Neural progenitor cell (in vitro differentiated cells): ENCODE results near the gene ITPR1. TPM values are rescaled to one million over a fixed set of nuclear protein-coding genes. Genes with fewer than 3 reads are reported as not detected.

ENCODE experiments used
- DNase-seq: peaks from one replicate; pipeline ENCODE4 v3.0.0-alpha.2; 2016; ENCODE audit warnings: low spot score
- H2AFZ ChIP-seq: fragments of 200-600 bp; sonication (generic); replicated peaks from 2 replicates; pipeline ENCODE4 v1.6.1; 2016; ENCODE audit warnings: antibody characterized with exemption
- H3F3A ChIP-seq: fragments of 200-600 bp; sonication (generic); 2 replicates; pipeline ENCODE4 v1.6.1; 2016; ENCODE audit warnings: antibody characterized with exemption, low read depth
- H3K27ac ChIP-seq: fragments of 200-600 bp; sonication (generic); 2 replicates; pipeline ENCODE4 v1.5.1; 2016; ENCODE audit warnings: mild to moderate bottlenecking
- H3K27me3 ChIP-seq: fragments of 200-600 bp; sonication (generic); 2 replicates; pipeline ENCODE4 v1.6.1; 2016; ENCODE audit warnings: mild to moderate bottlenecking, moderate library complexity
- H3K36me3 ChIP-seq: fragments of 200-600 bp; sonication (generic); 2 replicates; pipeline ENCODE4 v1.5.1; 2016
- H3K4me1 ChIP-seq: fragments of 200-600 bp; sonication (generic); 2 replicates; pipeline ENCODE4 v1.6.1; 2016; ENCODE audit warnings: mixed run types
- H3K4me2 ChIP-seq: fragments of 200-600 bp; sonication (generic); 2 replicates; pipeline ENCODE4 v1.6.1; 2016
- H3K4me3 ChIP-seq: fragments of 200-600 bp; sonication (generic); 2 replicates; pipeline ENCODE4 v1.5.1; 2016
- H3K79me2 ChIP-seq: fragments of 200-600 bp; sonication (generic); 2 replicates; pipeline ENCODE4 v1.6.1; 2016; ENCODE audit warnings: low read depth
- H3K9ac ChIP-seq: fragments of 200-600 bp; sonication (generic); 2 replicates; pipeline ENCODE4 v1.6.1; 2016
- H3K9me3 ChIP-seq: fragments of 200-600 bp; sonication (generic); 2 replicates; pipeline ENCODE4 v1.5.1; 2016; ENCODE audit warnings: low read depth
- H4K20me1 ChIP-seq: fragments of 200-600 bp; sonication (generic); 2 replicates; pipeline ENCODE4 v1.6.1; 2016; ENCODE audit warnings: low read depth
- H3K27ac Mint-ChIP-seq: 3 replicates; pipeline ENCODE4 v1.8.0; 2021; ENCODE audit warnings: mixed read lengths
- H3K27me3 Mint-ChIP-seq: 2 replicates; pipeline ENCODE4 v1.8.0; 2022; ENCODE audit warnings: low read depth, mild to moderate bottlenecking, inconsistent platforms, moderate library complexity, mixed read lengths; ENCODE audit not compliant: insufficient read depth
- H3K36me3 Mint-ChIP-seq: 3 replicates; pipeline ENCODE4 v1.8.0; 2021; ENCODE audit warnings: mixed read lengths
- H3K4me1 Mint-ChIP-seq: 3 replicates; pipeline ENCODE4 v1.8.0; 2021; ENCODE audit warnings: mixed read lengths
- H3K4me3 Mint-ChIP-seq: 3 replicates; pipeline ENCODE4 v1.8.0; 2021; ENCODE audit warnings: mild to moderate bottlenecking, moderate library complexity, mixed read lengths
- H3K9me3 Mint-ChIP-seq: 3 replicates; pipeline ENCODE4 v1.8.0; 2020; ENCODE audit warnings: mixed read lengths
- EZH2 ChIP-seq: fragments of 200-600 bp; sonication (generic); IDR thresholded peaks from 2 replicates; pipeline ENCODE4 v1.6.1; 2017; ENCODE audit warnings: antibody characterized with exemption, mild to moderate bottlenecking, moderate library complexity
- EZH2phosphoT487 ChIP-seq: fragments of 200-600 bp; sonication (generic); IDR thresholded peaks from 2 replicates; pipeline ENCODE4 v1.6.1; 2017; ENCODE audit warnings: antibody characterized with exemption
- total RNA-seq: library from RNA; depleted of rRNA; stranded (reverse); fragments of >200 nt; gene quantifications from 2 replicates; pipeline ENCODE4 v1.2.3, GENCODE V29; 2015; ENCODE audit warnings: low replicate concordance
- TF ChIP-seq, protein P1 (sequence below): fragments of 200-600 bp; sonication (generic); IDR thresholded peaks from 2 replicates; pipeline ENCODE4 v1.5.1; 2017; ENCODE audit warnings: antibody characterized with exemption, mild to moderate bottlenecking

The ITPR1 gene
- total RNA-seq, 1 donor from 2014 or later: 5.0 TPM

DNA sequence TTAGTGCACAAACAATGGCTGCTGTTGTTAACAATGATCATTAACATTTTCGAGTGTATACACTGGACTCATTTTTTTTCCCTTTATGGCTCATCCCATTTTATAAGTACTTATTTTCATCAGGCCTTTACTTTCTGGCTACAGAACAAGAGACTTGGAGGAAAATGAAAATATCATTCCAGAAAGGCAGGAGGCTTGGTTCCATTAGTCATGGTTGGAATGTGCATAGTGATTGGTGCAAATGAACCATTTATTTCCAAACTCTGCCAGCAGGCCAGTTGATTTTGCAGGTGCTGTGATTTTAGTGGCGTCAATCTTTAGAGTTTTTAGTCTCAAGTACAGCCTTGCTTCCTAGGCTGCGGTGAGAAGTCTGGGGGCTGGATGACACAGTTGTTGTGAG is 151.8 kb downstream of the ITPR1 start:
- H3K9me3 Mint-ChIP-seq: no peaks in the 10 kb centered on the region
- H4K20me1 ChIP-seq: no peaks in the 10 kb centered on the region
- H2AFZ ChIP-seq: no peak overlapping the region
- no peaks in the 10 kb centered on the region for H3F3A ChIP-seq
- no peaks in the 10 kb centered on the region for H3K36me3 ChIP-seq
- H3K9ac ChIP-seq: no peak overlapping the region
- no peak overlapping the region for H3K4me3 Mint-ChIP-seq
- H3K4me2 ChIP-seq: no peak overlapping the region
- H3K27ac Mint-ChIP-seq: no peak overlapping the region
- no peak overlapping the region for H3K4me3 ChIP-seq
- no peaks in the 10 kb centered on the region for H3K9me3 ChIP-seq
- H3K27me3 Mint-ChIP-seq: peaks cover 3% of the 10 kb centered on the region
- H3K27ac ChIP-seq: no peak overlapping the region
- H3K27me3 ChIP-seq: no peaks in the 10 kb centered on the region
- peaks cover 2% of the 10 kb centered on the region for H3K36me3 Mint-ChIP-seq
- DNase-seq: no peak
- TF ChIP-seq, protein P1, sequence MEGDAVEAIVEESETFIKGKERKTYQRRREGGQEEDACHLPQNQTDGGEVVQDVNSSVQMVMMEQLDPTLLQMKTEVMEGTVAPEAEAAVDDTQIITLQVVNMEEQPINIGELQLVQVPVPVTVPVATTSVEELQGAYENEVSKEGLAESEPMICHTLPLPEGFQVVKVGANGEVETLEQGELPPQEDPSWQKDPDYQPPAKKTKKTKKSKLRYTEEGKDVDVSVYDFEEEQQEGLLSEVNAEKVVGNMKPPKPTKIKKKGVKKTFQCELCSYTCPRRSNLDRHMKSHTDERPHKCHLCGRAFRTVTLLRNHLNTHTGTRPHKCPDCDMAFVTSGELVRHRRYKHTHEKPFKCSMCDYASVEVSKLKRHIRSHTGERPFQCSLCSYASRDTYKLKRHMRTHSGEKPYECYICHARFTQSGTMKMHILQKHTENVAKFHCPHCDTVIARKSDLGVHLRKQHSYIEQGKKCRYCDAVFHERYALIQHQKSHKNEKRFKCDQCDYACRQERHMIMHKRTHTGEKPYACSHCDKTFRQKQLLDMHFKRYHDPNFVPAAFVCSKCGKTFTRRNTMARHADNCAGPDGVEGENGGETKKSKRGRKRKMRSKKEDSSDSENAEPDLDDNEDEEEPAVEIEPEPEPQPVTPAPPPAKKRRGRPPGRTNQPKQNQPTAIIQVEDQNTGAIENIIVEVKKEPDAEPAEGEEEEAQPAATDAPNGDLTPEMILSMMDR: no peak
- TF ChIP-seq EZH2: no peak
- TF ChIP-seq EZH2phosphoT487: no peak
- no peaks in the 10 kb centered on the region for H3K79me2 ChIP-seq
- no peaks in the 10 kb centered on the region for H3K4me1 ChIP-seq
- peaks cover 7% of the 10 kb centered on the region for H3K4me1 Mint-ChIP-seq

DNA sequence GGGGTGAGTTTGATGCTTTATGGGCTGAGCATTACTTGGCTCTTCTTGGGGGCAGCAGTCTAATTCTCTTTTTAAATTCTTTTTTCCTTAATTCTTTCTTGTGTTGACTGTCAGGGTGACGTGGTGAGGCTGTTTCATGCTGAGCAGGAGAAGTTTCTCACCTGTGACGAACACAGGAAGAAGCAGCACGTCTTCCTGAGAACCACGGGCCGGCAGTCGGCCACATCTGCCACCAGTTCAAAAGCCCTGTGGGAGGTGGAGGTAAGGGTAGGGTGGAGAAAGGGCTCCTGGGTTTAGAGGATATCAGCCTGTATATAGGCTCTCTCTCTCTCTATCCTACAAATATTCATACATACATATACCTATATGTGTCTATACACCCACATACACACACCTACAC is 152.3 kb downstream of the ITPR1 start:
- H2AFZ ChIP-seq: no peak overlapping the region
- H3K27me3 ChIP-seq: no peaks in the 10 kb centered on the region
- no peaks in the 10 kb centered on the region for H3K9me3 ChIP-seq
- H3K9ac ChIP-seq: no peak overlapping the region
- no peak overlapping the region for H3K4me3 ChIP-seq
- no peaks in the 10 kb centered on the region for H3F3A ChIP-seq
- no peaks in the 10 kb centered on the region for H3K9me3 Mint-ChIP-seq
- peaks cover 3% of the 10 kb centered on the region for H3K27me3 Mint-ChIP-seq
- peaks cover 2% of the 10 kb centered on the region for H3K36me3 Mint-ChIP-seq
- no peak overlapping the region for H3K27ac ChIP-seq
- H3K27ac Mint-ChIP-seq: no peak overlapping the region
- no peaks in the 10 kb centered on the region for H3K79me2 ChIP-seq
- H3K4me3 Mint-ChIP-seq: no peak overlapping the region
- no peaks in the 10 kb centered on the region for H4K20me1 ChIP-seq
- H3K4me2 ChIP-seq: no peak overlapping the region
- no peaks in the 10 kb centered on the region for H3K36me3 ChIP-seq
- H3K4me1 Mint-ChIP-seq: peaks cover 7% of the 10 kb centered on the region
- no peak for DNase-seq
- TF ChIP-seq EZH2phosphoT487: no peak
- TF ChIP-seq EZH2: no peak
- TF ChIP-seq, protein P1: no peak
- no peaks in the 10 kb centered on the region for H3K4me1 ChIP-seq

DNA sequence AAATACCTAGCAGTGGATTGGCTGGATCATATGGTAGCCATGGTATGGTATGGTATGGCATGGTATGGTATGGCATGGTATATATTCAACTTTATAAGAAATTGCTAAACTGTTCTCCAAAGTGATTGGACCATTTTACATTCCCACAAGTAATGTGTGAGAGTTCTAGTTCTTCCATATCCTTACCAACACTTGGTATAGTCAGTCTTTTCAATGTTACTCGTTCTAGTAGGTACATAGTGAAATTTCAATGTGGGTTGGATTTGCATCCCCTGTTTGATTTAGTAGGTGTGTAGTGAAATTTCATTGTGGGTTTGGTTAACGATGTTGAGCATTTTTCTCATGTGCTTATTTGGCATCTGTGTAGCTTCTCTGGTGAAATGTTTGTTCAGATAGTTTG is 154.3 kb downstream of the ITPR1 start:
- Mint-ChIP-seq H3K27me3 (no peaks in the 10 kb centered on the region), H3K4me1 (peaks cover 7% of the 10 kb centered on the region), H3K9me3 (no peaks in the 10 kb centered on the region), H3K4me3 (no peak overlapping the region), H3K27ac (no peak overlapping the region), H3K36me3 (peaks cover 2% of the 10 kb centered on the region)
- H3F3A ChIP-seq: no peaks in the 10 kb centered on the region
- TF ChIP-seq, protein P1: no peak
- TF ChIP-seq EZH2phosphoT487 (no peak), EZH2 (no peak)
- no peaks in the 10 kb centered on the region for H3K9me3 ChIP-seq
- H3K4me1 ChIP-seq: no peaks in the 10 kb centered on the region
- no peak overlapping the region for H3K9ac ChIP-seq
- DNase-seq: no peak
- no peak overlapping the region for H3K27ac ChIP-seq
- no peaks in the 10 kb centered on the region for H3K36me3 ChIP-seq
- H3K27me3 ChIP-seq: no peaks in the 10 kb centered on the region
- H2AFZ ChIP-seq: no peak overlapping the region
- no peak overlapping the region for H3K4me3 ChIP-seq
- H4K20me1 ChIP-seq: no peaks in the 10 kb centered on the region
- no peak overlapping the region for H3K4me2 ChIP-seq
- H3K79me2 ChIP-seq: no peaks in the 10 kb centered on the region
